Endometrium (tissue), 2 donors: ENCODE data around the gene SOS1.

Source experiments
- FAIRE-seq: peaks from 2 replicates; lab custom pipeline; 2012; peaks lifted over from hg19 to GRCh38; lab: Jason Lieb, UNC
- donor health status: control.
- donor health status: control.

SOS1 gene

DNA sequence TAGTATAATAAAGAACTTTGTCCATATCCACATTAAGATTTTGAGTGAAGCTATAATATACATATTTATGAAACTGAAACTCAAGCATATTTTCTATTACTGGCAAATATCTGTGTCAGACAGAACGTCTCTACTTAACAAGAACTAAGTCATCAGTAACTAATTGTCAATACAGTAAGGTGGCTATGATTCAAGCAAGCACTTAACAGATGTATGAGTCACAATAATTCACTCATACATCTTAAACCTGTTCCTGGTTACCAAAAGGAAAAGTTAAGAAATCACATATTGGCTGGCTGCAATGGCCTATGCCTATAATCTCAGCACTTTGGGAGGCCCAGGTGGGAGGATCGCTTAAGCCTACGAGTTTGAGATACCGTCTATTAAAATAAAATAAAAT lies 96.0 kb downstream of the SOS1 start:
- FAIRE-seq, result no peak

DNA sequence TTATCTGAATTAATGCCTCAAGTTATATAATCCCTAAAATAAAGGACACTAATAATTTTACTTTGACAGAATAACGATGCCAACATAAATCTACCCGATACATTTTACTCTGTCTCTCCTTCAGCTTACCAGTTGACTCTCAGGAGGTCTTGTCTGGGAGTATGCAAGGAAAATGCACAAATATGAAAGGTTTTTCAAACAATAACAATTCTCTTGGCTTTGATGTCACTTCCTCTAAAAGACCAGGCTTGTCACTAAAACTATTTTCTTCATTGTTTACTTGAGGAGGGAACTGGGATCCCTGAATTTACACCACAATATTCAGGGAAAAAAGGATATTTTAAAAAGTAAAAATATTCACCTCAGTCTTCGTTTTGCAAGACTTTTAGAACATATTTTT lies 97.2 kb downstream of the SOS1 start:
- peak; percentile 79 for FAIRE-seq

DNA sequence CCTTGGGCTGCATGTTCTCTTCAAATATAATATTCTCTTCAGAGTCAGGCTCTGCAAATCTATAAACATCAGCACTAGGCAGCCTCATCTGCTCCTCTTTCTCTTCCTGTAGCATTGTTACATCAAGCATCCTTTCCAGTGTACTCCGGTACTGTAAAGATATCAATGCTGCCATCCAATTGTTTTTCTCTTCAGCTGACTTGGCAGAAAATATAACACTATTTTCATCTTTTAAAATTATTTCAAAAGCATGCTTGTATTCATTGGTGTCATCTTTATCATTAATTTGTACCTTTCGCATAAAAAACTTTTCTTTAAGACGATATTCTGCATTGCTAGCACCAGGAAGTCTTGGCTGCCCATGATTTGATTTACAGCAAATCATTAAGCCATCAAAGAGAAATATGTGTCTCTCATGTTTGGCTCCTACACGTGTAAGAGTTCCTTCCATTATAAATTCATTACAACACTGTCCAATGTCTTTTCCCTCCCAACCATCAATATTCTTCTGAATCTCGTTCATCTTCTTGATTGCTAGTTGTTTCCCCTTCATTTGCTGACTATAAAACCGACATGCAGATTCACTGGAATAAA lies 98.1 kb downstream of the SOS1 start:
- no peak for FAIRE-seq

DNA sequence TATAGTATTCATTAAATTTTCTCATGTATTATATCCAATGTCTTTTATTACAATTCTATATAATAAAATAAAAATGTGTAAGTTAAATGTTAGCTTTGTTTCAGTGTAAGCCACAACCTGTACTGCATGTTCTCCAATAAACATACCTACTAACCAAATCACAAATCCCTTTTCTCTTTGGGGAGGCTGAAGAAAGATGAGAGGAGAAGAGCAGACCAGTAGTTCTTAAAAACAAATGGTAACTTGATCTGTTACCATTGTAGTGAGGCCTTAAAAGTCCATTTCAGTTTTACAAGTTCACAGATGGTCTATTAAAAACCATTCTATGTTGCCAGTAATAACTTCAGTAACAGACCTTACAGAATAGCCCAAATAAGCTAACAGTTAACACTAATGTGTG lies 100.5 kb downstream of the SOS1 start:
- no peak for FAIRE-seq

GRCh38 chr2:39018638-39019037 lies 102.2 kb downstream of the SOS1 start:
- no peak for FAIRE-seq

DNA sequence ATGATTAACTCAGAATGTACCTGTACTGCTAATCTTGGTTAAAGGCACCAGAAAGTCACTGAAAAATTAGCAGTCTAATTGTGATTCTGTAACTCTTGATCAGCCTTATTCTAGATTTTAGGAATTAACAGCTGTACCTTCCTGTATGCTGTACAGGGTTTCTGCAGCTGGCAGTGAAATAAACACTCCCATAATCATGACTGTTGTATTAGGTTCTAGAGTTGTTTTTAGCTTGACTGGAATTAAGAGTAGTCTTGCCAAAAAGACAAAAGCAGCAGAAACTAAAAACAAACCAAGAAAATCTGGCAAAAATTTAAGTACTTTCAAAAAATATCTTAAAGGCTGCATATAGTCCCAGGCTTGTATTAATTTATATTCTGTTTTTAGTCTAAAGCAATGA lies 103.5 kb downstream of the SOS1 start:
- FAIRE-seq, result no peak

DNA sequence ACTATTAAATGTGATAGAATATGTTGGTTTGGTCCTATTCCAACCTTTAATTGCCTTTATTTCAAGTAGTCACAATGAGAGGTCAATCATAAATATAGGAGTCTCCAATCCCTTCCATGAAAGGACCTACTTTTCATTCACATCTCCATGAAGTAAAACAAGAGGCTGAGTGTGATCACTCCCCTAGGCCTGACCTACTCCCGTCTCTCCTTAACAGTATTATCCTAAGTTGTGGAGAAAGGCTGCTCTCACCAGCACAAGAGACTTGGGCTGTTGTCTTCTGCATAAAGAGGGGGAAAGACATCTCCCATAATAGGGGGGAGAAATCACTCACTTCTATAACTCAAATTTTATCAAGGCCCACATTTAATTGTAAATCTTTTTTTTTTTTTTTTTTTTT lies 105.4 kb downstream of the SOS1 start:
- FAIRE-seq, result no peak

DNA sequence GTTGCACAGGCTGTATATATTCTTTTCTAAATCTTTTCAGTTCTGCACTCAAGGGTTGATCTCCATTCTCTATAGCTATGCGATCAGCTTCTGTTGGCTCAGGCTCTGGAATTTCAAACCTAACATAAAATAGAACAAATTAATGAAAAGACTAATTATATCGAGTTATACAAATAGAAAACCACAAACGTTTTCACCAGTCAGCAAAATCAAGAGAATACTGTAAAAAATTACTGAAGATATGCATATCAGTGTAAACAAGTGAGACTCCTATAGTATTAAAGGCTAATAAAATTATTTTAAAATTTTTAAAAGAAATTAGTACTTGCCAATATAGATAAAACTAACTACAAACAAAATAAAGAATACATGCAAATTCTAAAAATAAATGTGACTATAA lies 107.0 kb downstream of the SOS1 start:
- FAIRE-seq, result no peak

GRCh38 chr2:39008665-39009064 lies 112.2 kb downstream of the SOS1 start:
- no peak for FAIRE-seq

GRCh38 chr2:39007875-39008504 lies 112.9 kb downstream of the SOS1 start:
- FAIRE-seq, result no peak

- no peak for FAIRE-seq
These were observed 120.3 kb downstream of the SOS1 start for GRCh38 chr2:39000552-39000951.

DNA sequence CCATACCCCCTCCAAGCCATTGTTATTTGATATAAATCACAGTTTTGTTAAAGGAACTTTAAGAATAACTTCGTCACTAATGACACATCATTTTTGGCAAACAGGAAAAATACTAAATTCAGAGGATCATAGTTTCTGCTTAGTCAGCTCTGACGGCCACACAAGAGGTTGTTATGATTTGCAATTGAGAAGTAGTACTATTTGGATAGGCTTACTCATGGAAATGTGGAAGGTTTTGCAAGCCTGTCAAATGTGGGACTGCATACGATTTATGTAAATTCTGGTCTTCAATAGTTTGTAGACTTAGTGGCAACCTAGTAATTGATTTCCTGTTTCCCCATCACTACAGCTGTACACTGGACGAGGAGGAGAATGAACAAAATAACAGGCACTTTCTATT lies 123.1 kb downstream of the SOS1 start:
- FAIRE-seq, result peak; percentile 23

- no peak for FAIRE-seq
These were observed 129.0 kb downstream of the SOS1 start for GRCh38 chr2:38991899-38992298.

DNA sequence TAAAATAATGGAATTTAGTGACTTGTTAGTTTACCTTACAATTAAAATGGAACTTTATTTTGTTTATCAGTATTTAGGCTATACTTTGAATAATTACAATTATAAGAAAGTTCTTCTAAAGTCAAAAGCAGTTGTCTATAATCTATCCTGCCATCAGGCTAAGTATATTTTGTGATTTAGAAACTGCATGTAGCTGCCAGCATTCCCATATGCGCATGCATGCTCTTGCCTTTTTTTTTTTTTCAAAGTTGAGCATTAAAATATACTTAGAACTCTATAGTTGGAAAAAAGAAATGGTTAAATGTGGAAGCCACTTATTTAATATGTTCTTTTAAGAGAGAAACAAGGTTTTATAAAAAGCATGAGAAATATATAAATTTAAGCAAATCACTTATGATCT lies 132.1 kb downstream of the SOS1 start:
- no peak for FAIRE-seq

DNA sequence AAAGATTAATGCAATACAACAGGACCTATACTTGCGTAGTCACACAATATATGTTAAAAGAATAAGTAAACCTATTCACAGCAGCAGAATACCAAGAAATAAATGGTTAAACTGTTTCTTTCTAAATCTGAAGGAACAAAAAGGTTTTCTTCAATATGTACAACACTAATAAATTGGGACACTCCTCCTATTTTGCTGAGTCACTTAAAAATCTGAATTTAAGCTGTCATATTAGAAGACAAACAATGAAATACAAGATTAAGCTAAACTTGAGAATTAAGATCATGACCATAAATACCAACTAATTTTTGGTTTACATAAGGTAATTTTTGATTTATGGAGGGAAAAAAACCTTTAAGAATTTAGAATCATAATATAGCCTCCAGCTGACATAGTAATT lies 138.4 kb downstream of the SOS1 start:
- FAIRE-seq, result no peak

DNA sequence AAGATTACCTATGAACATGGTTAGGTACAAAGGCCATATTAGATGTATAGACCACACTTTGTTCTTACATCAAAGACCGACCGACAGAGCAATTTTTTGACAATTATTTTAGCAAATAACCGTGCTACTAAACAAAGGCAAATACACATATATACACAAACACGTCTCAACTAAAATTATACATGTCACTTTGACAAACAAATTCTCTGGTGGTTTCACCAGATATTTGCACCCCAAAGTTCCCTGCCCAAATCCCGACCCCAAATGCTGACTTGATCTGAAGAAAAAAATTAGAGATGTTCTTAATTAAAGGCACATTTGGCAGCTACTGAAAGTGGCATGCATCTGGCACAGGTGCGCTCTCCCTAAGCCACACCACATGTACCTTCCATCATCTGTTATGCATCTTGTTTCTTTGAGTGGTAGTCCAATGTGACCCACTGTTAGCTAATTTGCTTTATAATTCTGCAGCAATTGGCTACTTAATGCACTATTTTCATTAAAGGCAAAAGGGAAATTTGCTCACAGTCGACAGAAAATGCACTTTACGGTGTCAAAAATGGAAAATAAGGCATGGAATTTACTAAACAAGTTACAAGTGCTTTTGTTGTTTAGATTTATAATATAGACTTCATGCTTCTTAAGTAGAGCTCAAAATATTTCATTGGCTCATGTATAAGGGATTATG lies 139.0 kb downstream of the SOS1 start:
- no peak for FAIRE-seq

DNA sequence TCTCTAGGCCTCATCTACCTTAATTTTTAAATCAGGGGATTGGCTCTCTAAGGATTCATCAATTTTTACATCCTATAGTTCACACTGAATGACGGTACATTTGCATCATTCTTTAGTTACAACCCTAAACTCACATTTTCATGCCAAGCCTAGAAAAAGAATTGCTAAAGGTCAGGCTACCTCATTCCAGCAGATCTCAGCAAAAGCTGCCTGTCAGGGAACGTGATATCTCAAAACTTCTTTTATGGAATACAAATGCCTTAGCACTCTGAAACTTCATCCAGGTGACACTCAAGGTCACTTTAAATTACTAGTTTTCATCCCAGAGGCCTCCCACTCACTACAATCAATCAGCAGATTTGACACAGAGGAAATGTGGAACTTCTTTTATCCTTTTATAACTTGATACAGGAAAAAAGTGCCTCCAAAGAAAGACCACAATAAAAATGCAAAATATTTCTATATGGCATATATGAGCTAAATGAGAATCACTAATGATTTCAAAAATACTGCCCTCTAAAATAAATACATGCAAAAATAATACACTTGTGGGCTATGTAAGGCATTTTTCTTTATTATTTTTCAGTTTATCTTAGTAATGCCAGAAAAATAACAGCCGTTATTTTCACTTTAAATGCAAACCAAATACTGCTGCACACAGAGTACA lies 139.7 kb downstream of the SOS1 start:
- FAIRE-seq, result no peak

- FAIRE-seq, result no peak
These were observed 141.9 kb downstream of the SOS1 start for GRCh38 chr2:38978908-38979307.

DNA sequence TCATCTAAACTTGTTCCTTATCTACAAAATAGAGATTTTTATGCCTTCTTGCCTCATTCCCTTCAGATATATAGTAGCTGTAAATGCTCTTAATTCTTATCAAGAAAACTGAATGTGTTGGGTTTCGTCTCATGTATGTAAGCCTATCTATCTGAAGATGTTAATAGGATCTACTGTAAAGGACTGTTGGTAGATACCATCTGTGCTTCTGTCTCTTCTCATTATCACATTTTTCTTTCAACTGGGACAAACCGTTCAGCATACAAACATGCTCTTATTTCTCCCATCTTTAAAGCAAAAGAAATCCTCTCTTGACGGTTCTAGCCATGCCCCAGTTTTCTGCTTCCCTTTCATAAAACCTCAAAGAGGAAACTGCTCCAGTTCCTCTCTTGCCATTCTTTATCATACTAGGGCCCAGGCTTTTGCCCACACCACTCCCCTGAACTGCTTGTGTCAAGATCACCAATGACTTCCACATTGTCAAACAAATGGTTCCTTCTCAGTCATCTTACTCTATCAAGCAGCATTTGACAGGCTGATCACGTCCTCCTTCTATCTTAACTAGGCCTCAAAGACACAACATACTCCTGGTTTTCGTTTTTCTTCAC lies 142.5 kb downstream of the SOS1 start:
- no peak for FAIRE-seq

DNA sequence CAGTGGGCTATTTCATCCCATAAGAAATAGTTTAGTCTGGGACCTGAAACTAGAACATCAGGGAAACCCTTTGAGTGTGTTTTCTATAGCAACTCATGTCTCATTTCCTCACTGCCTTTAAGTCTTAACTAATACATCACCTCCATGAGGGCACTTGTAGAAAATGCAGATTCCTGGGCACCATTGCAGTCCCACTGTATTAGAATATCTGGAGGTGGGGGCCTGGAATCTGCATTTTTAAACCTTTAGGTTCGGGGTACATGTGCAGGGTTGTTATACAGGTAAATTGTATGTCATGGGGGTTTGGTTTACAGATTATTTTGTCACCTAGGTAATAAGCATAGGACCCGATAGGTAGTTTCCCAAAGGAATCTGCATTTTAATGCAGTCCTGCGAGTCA lies 143.8 kb downstream of the SOS1 start:
- no peak for FAIRE-seq

DNA sequence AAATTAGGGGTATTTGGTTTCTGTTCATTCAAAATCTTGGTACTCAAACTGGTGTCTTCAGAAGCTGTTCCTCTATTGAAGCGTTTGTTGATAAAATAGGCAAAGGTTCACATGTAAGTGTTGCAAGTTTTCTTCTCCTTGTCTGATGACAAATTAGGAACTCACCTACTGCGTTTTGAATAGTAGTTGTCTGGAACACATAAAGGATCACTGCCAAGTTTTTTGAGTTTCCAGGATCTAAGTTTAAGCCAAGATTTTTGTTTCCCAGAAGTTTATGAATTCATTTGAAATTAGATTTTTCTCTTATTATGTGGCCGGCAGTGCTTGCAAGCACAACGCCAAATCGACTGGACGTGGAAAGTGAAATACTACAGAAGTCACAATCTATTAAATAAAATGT lies 145.8 kb downstream of the SOS1 start:
- FAIRE-seq, result no peak

DNA sequence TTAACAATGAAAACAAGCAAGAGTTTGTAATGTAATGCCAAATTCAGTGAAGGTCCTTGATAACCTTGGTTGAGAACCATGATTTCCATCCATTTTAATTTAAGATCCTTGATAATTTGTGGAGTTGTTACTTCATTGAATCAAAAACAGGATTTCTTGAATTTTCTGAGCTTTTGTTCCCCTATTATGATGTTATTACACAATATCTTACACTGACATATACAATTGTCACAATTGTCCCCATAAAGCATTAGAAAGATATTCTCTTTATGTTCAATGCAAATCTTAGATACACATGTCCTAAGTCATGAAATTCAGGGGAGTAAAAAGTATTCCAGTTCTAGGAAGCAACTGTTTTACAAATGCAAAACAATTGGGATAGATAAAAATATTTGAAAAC lies 147.6 kb downstream of the SOS1 start:
- no peak for FAIRE-seq

DNA sequence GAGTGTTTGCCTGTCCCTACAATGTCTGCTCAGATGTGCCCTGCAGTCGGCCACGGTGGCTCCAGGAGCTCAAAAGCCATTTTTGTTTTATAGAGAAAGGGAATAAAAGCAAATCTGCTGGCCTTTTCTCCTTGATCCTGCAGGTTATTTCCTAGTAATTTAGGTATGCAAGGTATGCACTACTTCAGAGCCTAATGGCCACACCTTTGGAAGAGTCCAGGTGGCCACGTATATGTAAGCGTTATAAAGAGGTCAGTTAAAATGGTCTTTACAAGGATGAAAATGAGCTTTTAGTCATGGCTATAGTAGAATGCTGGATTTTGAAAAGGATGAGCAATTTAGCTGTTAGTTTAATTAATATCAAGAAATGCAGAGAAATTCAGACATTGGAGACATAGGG lies 149.5 kb downstream of the SOS1 start:
- no peak for FAIRE-seq
